Pancreas (tissue), 10 donors: ENCODE results near the gene SLC26A8. TPM values are rescaled to one million over a fixed set of nuclear protein-coding genes. Genes with fewer than 3 reads are reported as not detected.

ENCODE experiments used
- ATAC-seq, 4 donors: fragments of 200-7000 bp; cut with Tn5 transposase; one replicate each; pipeline versions ENCODE4 v1.8.0 to v1.9.1; 2020; ENCODE audit warnings: mild to moderate bottlenecking in 4 of 4, moderate library complexity in 4 of 4
- DNase-seq, 6 donors: peaks; one replicate each; pipeline ENCODE4 v3.0.0-alpha.2; 2020
- FAIRE-seq: peaks from 2 replicates; lab custom pipeline; 2012; peaks lifted over from hg19 to GRCh38; lab: Jason Lieb, UNC
- H3K27ac ChIP-seq, 4 donors: fragments of 200-600 bp; sonication (generic); 1 replicate in 3 of 4; 2 replicates in 1 of 4; pipeline versions ENCODE4 v1.5.0 to v1.8.0; 2020
- H3K27me3 ChIP-seq, 4 donors: fragments of 200-600 bp; one replicate each; pipeline ENCODE4 v1.8.0; 2021
- H3K36me3 ChIP-seq, 3 donors: fragments of 200-600 bp; sonication (generic) in 1 of 3; one replicate each; pipeline versions ENCODE4 v1.5.0 to v1.8.0; 2020 to 2021
- H3K4me1 ChIP-seq, 3 donors: fragments of 200-600 bp; one replicate each; pipeline ENCODE4 v1.8.0; 2021
- H3K4me3 ChIP-seq, 4 donors: fragments of 200-600 bp; sonication (generic) in 2 of 4; one replicate each; pipeline versions ENCODE4 v1.5.0 to v1.8.0; 2020 to 2021
- H3K9me3 ChIP-seq, 4 donors: fragments of 200-600 bp; one replicate each; pipeline ENCODE4 v1.8.0; 2021
- WGBS, 2 donors: extraction: QIAGEN DNeasy Blood & Tissue Kit; methylation state at CpG; one replicate each; pipeline ENCODE4 v1.1.7; 2013; 5-methylcytosine and 5-hydroxymethylcytosine counted together
- intact Hi-C, 3 donors: fragments of 100-400 bp; cut with DNase I; formaldehyde crosslinking; loops; one replicate each; pipeline versions ENCODE4 v1.11.1 to v1.14.2; 2022
- polyA plus RNA-seq, 2 donors: library from polyadenylated mRNA; stranded (reverse); fragments of 200-250 nt; gene quantifications; one replicate each; pipeline ENCODE4 v1.2.3, GENCODE V29; 2013
- total RNA-seq, 6 donors: library from RNA; stranded (reverse); fragmentation: NEBNext Ultra II Directional in 4 of 6; extraction: Animal tissue kit (Norgen Biotek cat#: 25700) in 4 of 6; gene quantifications; one replicate each; pipeline versions ENCODE4 v1.2.1 to v1.2.4, GENCODE V29; 2021 to 2023
- TF ChIP-seq, protein P1 (sequence below), 4 donors: fragments of 200-600 bp; sonication (generic) in 3 of 4; IDR thresholded peaks; one replicate each; pipeline versions ENCODE4 v1.5.0 to v1.8.0; 2021; ENCODE audit warnings: antibody characterized with exemption in 4 of 4
- donor health status: healthy with polysubstance abuse.
- donor health status: DM: no; HTN: no; CAD: no; lungs with moderate emphysema.
- donor health status: DM: no; HTN: no; CAD: no.
- donor health status: control.
- donor health status: control.
- donor health status: Bipolar disorder and iron deficiency.
- donor health status: DM: yes; HTN: yes; CAD: no.
- donor health status: DM: no; HTN: no; CAD: no.
- donor health status: DM: no; HTN: no; CAD: no.
- donor health status: DM: yes; HTN: yes; CAD: no.

SLC26A8 gene
- total and polyA plus RNA-seq, 8 donors = 0.06 to 0.11 (median 0.07) TPM; not detected in 5

DNA sequence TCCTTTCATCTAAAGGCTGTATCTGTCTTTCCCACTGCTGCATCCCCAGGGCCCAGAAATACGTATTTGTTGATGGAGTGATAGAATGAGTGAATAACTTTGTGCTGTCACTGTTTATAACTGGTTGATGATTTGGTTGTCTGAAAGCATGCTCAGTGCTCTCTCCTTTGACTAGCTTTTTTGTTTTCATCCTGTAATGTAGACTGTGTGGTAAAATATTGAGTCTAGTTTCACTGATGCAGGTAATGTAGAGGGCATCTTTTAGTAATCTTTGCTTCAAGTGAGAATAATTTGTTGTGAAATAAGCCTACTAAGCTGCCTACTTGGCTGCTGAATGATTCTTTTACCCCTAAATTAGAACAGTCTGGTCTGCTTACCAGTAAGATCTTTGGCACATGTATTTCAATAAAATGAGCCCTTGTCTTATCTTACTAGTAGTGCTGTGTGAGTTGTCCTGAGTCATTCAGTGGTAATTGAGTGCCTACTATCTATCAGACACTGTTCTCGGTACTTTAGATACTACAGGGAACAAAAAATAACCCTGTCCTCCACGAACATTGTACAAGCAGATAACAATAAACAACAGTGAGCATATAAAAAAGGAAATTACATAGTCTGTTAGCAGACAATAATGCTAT, 43.1 kb upstream of the SLC26A8 start:
- H3K4me3 ChIP-seq = no peak overlapping the region
- peaks cover 14 to 53% (median 34%) of the 10 kb centered on the region in 3 donors for H3K4me1 ChIP-seq
- no peak for FAIRE-seq
- TF ChIP-seq, protein P1, sequence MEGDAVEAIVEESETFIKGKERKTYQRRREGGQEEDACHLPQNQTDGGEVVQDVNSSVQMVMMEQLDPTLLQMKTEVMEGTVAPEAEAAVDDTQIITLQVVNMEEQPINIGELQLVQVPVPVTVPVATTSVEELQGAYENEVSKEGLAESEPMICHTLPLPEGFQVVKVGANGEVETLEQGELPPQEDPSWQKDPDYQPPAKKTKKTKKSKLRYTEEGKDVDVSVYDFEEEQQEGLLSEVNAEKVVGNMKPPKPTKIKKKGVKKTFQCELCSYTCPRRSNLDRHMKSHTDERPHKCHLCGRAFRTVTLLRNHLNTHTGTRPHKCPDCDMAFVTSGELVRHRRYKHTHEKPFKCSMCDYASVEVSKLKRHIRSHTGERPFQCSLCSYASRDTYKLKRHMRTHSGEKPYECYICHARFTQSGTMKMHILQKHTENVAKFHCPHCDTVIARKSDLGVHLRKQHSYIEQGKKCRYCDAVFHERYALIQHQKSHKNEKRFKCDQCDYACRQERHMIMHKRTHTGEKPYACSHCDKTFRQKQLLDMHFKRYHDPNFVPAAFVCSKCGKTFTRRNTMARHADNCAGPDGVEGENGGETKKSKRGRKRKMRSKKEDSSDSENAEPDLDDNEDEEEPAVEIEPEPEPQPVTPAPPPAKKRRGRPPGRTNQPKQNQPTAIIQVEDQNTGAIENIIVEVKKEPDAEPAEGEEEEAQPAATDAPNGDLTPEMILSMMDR (IDR thresholded peaks at IDR 0.05) = no peak
- no peak for DNase-seq
- 46 to 51% methylated on average over 3 of the region's 3 CpGs for WGBS, 2 donors
- H3K27ac ChIP-seq = peak overlapping the region in 1 of 4 donors; percentile 36
- no peaks in the 10 kb centered on the region for H3K9me3 ChIP-seq
- intact Hi-C loops = no loop called here
- no peaks in the 10 kb centered on the region for H3K27me3 ChIP-seq
- peak in 2 of 4 donors; percentile 36 to 44 for ATAC-seq
- H3K36me3 ChIP-seq = no peaks in the 10 kb centered on the region

DNA sequence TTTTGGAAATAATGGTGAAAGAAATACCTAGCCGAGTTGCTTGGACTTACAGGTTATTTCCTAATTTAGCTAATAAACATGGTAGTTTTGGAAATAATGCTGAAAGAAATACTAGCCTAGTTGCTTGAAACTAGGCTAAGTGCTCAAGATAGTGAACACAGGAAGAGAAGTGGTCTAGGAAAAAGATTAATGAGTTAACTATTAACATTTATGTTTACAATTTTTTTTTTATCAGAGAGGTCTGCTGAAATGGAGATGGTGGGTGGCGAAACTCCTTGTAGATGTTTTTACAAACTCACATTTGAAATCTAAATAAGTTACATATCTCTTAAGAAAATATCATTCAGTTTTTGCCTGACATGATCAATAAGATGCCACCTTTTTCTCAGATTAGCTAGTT, 42.4 kb upstream of the SLC26A8 start:
- Histone ChIP-seq H3K27me3 (no peaks in the 10 kb centered on the region), H3K4me3 (no peak overlapping the region), H3K27ac (peak overlapping the region in 1 of 4 donors; percentile 36), H3K9me3 (no peaks in the 10 kb centered on the region), H3K4me1 (peaks cover 14 to 53% (median 34%) of the 10 kb centered on the region in 3 donors), H3K36me3 (no peaks in the 10 kb centered on the region)
- ATAC-seq = peak; percentile 67 to 86 (median 76)
- TF ChIP-seq, protein P1 (IDR thresholded peaks at IDR 0.05) = no peak
- 35 to 46% methylated on average over 2 of the region's 2 CpGs for WGBS, 2 donors
- no peak for FAIRE-seq
- intact Hi-C loops = no loop called here
- no peak for DNase-seq

DNA sequence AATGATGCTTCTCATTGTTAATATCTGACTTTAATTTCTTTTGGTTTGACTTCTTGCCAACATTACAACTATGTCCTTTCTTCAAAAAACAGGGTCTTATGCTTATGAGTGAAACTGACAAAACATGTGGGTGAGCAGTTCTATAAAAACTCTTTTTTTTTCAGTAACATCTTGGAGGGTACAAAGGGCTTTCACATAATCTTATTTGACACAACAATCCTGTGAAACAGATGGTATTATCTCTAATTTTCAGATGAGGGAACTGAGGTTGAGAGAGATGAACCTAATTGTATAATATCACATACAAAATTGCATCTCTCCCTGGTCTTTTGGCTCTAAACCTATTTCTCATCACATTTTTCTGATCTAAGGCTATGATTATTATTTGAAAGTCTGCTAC, 41.5 kb upstream of the SLC26A8 start:
- no peaks in the 10 kb centered on the region for H3K36me3 ChIP-seq
- DNase-seq = no peak
- intact Hi-C loops = no loop called here
- H3K27ac ChIP-seq = peak overlapping the region in 1 of 4 donors; percentile 2
- H3K4me3 ChIP-seq = no peak overlapping the region
- TF ChIP-seq, protein P1 (IDR thresholded peaks at IDR 0.05) = no peak
- H3K4me1 ChIP-seq = peaks cover 14 to 53% (median 34%) of the 10 kb centered on the region in 3 donors
- H3K27me3 ChIP-seq = no peaks in the 10 kb centered on the region
- no peak for FAIRE-seq
- no peak for ATAC-seq
- no peaks in the 10 kb centered on the region for H3K9me3 ChIP-seq

DNA sequence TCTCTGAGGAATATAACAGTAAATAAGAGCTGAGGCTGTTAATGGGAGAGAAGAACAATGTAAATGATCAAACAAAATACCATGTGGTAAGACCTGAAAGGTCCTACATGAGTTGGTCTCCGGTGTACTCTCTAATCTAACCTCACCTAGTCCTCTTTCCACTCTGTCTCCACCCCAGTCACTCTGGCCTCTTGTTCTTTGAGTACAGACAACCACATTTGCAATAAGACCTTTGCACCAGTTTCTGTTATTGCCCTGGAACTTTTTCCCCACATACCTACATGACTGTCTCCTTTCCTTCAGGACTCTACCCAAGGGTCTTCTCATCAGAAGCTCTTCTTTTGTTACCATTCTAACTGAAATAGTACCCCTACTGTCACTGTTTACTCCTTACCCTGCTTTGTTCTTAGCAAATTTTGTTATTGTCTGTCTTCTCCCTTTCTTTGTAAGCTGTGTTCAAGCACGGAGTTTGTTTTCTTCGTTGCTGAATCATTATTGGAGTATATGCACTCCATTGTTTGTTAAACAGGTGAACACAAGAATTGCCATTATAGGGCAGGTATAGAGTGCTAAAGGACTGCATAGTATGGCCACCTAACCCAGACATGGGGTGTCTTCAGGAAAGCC, 40.4 kb upstream of the SLC26A8 start:
- intact Hi-C loops = no loop called here

More for the DNA sequence above, 40.4 kb upstream of the SLC26A8 start:
- FAIRE-seq (no peak), DNase-seq (no peak), ATAC-seq (peak in 1 of 4 donors; percentile 9)
- H3K4me3 ChIP-seq = no peak overlapping the region
- no peaks in the 10 kb centered on the region for H3K9me3 ChIP-seq
- H3K27ac ChIP-seq = no peak overlapping the region
- WGBS, 2 donors = 66 to 77% methylated on average over 3 of the region's 3 CpGs
- H3K4me1 ChIP-seq = peaks cover 14 to 52% (median 34%) of the 10 kb centered on the region in 3 donors
- H3K36me3 ChIP-seq = peaks cover 0 to 5% (median 0%) of the 10 kb centered on the region in 3 donors
- TF ChIP-seq, protein P1 (IDR thresholded peaks at IDR 0.05) = no peak
- H3K27me3 ChIP-seq = no peaks in the 10 kb centered on the region
